GM23248 (cell line): ENCODE measurements around the gene ZCCHC2. TPM values are rescaled to one million over a fixed set of nuclear protein-coding genes. Genes with fewer than 3 reads are reported as not detected.
A peak's percentile ranks its signal among the peaks of the same experiment; 100 is the strongest.

Experiments
- DNase-seq: peaks from one replicate; pipeline ENCODE4 v3.0.0-alpha.2; 2015
- H2AFZ ChIP-seq: fragments of 200-600 bp; sonication (generic); 2 replicates; pipeline ENCODE4 v1.6.1; 2016; ENCODE audit warnings: antibody characterized with exemption
- H3F3A ChIP-seq: fragments of 200-600 bp; sonication (generic); 2 replicates; pipeline ENCODE4 v1.6.1; 2016; ENCODE audit warnings: mild to moderate bottlenecking, antibody characterized with exemption, mixed run types; ENCODE audit not compliant: insufficient read depth
- H3K27ac ChIP-seq: fragments of 200-600 bp; sonication (generic); 2 replicates; pipeline ENCODE4 v1.5.1; 2016; ENCODE audit warnings: mild to moderate bottlenecking
- H3K27me3 ChIP-seq: fragments of 200-600 bp; sonication (generic); replicated peaks from 2 replicates; pipeline ENCODE4 v1.6.1; 2016; ENCODE audit warnings: mild to moderate bottlenecking; ENCODE audit not compliant: insufficient read depth
- H3K36me3 ChIP-seq: fragments of 200-600 bp; sonication (generic); 2 replicates; pipeline ENCODE4 v1.6.1; 2016; ENCODE audit warnings: low read depth, mild to moderate bottlenecking
- H3K4me1 ChIP-seq: fragments of 200-600 bp; sonication (generic); 2 replicates; pipeline ENCODE4 v1.6.1; 2016; ENCODE audit warnings: mild to moderate bottlenecking; ENCODE audit not compliant: insufficient read depth
- H3K4me2 ChIP-seq: fragments of 200-600 bp; sonication (generic); one replicate; pipeline ENCODE4 v1.6.1; 2016; ENCODE audit warnings: mild to moderate bottlenecking; ENCODE audit not compliant: unreplicated experiment
- H3K4me3 ChIP-seq: fragments of 200-600 bp; sonication (generic); 2 replicates; pipeline ENCODE4 v1.5.1; 2016; ENCODE audit warnings: mild to moderate bottlenecking
- H3K79me2 ChIP-seq: fragments of 200-600 bp; sonication (generic); 2 replicates; pipeline ENCODE4 v1.6.1; 2016; ENCODE audit warnings: mild to moderate bottlenecking; ENCODE audit not compliant: insufficient read depth
- H3K9ac ChIP-seq: fragments of 200-600 bp; sonication (generic); 2 replicates; pipeline ENCODE4 v1.6.1; 2016; ENCODE audit warnings: mild to moderate bottlenecking
- H3K9me2 ChIP-seq: fragments of 200-600 bp; sonication (generic); 2 replicates; pipeline ENCODE4 v1.6.1; 2016; ENCODE audit warnings: mixed run types, mild to moderate bottlenecking, moderate library complexity; ENCODE audit not compliant: insufficient read depth
- H3K9me3 ChIP-seq: fragments of 200-600 bp; sonication (generic); one replicate; pipeline ENCODE4 v1.6.1; 2017; ENCODE audit warnings: low read depth
- H4K20me1 ChIP-seq: fragments of 200-600 bp; sonication (generic); 2 replicates; pipeline ENCODE4 v1.6.0; 2016; ENCODE audit not compliant: insufficient read depth
- EZH2 ChIP-seq: fragments of 200-600 bp; sonication (generic); IDR thresholded peaks from 2 replicates; pipeline ENCODE4 v1.6.1; 2018; ENCODE audit warnings: antibody characterized with exemption, mild to moderate bottlenecking; ENCODE audit not compliant: insufficient read depth, poor library complexity, severe bottlenecking
- EZH2phosphoT487 ChIP-seq: fragments of 200-600 bp; sonication (generic); IDR thresholded peaks from 2 replicates; pipeline ENCODE4 v1.6.1; 2018; ENCODE audit warnings: antibody characterized with exemption, moderate library complexity, mild to moderate bottlenecking, low read depth; ENCODE audit not compliant: insufficient read depth
- WGBS, 2 experiments: methylation state at CpG; one replicate each; pipeline ENCODE4 v1.1.6; 2015 to 2017; ENCODE audit warnings: low lambda C conversion rate in 2 of 2, low coverage in 1 of 2; ENCODE audit errors: missing lambda C conversion rate in 2 of 2; 5-methylcytosine and 5-hydroxymethylcytosine counted together
- in situ Hi-C: fragments of 300-500 bp; cut with MboI; formaldehyde crosslinking; loops from 2 replicates; pipeline ENCODE4 v1.15.0; 2020
- polyA plus RNA-seq: library from polyadenylated mRNA; unstranded; fragments of >200 nt; fragmentation: Nextera tagmentation; extraction: Ambion mirVana; gene quantifications from 2 replicates; pipeline ENCODE4 v1.2.1, GENCODE V29; 2016
- total RNA-seq: library from RNA; depleted of rRNA; stranded (reverse); fragments of >200 nt; shearing (Covaris generic); gene quantifications from 2 replicates; pipeline ENCODE4 v1.2.3, GENCODE V29; 2014

ZCCHC2 gene
- total and polyA plus RNA-seq, 2 experiments from 2014 or later: 0.81 to 1.7 TPM

- Histone ChIP-seq H2AFZ (no peak overlapping the region), H3K36me3 (no peaks in the 10 kb centered on the region), H3K27me3 (no peaks in the 10 kb centered on the region), H3K9me3 (no peaks in the 10 kb centered on the region), H3K79me2 (no peaks in the 10 kb centered on the region), H3K4me3 (no peak overlapping the region), H3F3A (peaks cover 12% of the 10 kb centered on the region), H4K20me1 (no peaks in the 10 kb centered on the region), H3K4me1 (peaks cover 14% of the 10 kb centered on the region), H3K9ac (no peak overlapping the region), H3K4me2 (no peak overlapping the region), H3K27ac (no peak overlapping the region), H3K9me2 (no peaks in the 10 kb centered on the region)
- no peak for DNase-seq
- WGBS, 2 experiments: 84 to 85% methylated on average over 9 of the region's 9 CpGs
- in situ Hi-C loops: no loop called here
- TF ChIP-seq EZH2phosphoT487 (no peak), EZH2 (no peak)
These were observed 91.7 kb downstream of the ZCCHC2 start for GRCh38 chr18:62614494-62614893.

GRCh38 chr18:62616331-62616805, 93.5 kb downstream of the ZCCHC2 start:
- 22 to 24% methylated on average over 18 of the region's 18 CpGs for WGBS, 2 experiments
- DNase-seq: peak; percentile 95
- H3F3A ChIP-seq: peaks cover 23% of the 10 kb centered on the region
- no peaks in the 10 kb centered on the region for H3K79me2 ChIP-seq
- no peaks in the 10 kb centered on the region for H3K9me2 ChIP-seq
- peaks cover 28% of the 10 kb centered on the region for H3K4me1 ChIP-seq
- peak overlapping the region; percentile 35 for H2AFZ ChIP-seq
- H3K9me3 ChIP-seq: no peaks in the 10 kb centered on the region
- peak overlapping the region; percentile 33; the same call in 1 of the 2 replicates for H3K9ac ChIP-seq
- no peak overlapping the region for H3K4me3 ChIP-seq
- H3K27me3 ChIP-seq: no peaks in the 10 kb centered on the region
- in situ Hi-C loops: no loop called here
- H4K20me1 ChIP-seq: no peaks in the 10 kb centered on the region
- H3K27ac ChIP-seq: peak overlapping the region; percentile 70
- H3K36me3 ChIP-seq: no peaks in the 10 kb centered on the region
- TF ChIP-seq EZH2phosphoT487: no peak
- no peak for TF ChIP-seq EZH2
- H3K4me2 ChIP-seq: peak overlapping the region; percentile 26

GRCh38 chr18:62617793-62618591, 95.2 kb downstream of the ZCCHC2 start:
- DNase-seq: no peak
- Histone ChIP-seq H3K9me2 (no peaks in the 10 kb centered on the region), H4K20me1 (no peaks in the 10 kb centered on the region), H3K4me3 (no peak overlapping the region), H3K9me3 (no peaks in the 10 kb centered on the region), H3K27ac (no peak overlapping the region), H3K4me1 (peaks cover 35% of the 10 kb centered on the region), H3K9ac (no peak overlapping the region), H3F3A (peaks cover 28% of the 10 kb centered on the region), H2AFZ (no peak overlapping the region), H3K79me2 (no peaks in the 10 kb centered on the region), H3K27me3 (no peaks in the 10 kb centered on the region), H3K4me2 (no peak overlapping the region), H3K36me3 (no peaks in the 10 kb centered on the region)
- 92% methylated on average over 8 of the region's 8 CpGs for WGBS, 2 experiments
- TF ChIP-seq EZH2phosphoT487: no peak
- no peak for TF ChIP-seq EZH2
- in situ Hi-C loops: no loop called here

GRCh38 chr18:62618735-62619134, 95.9 kb downstream of the ZCCHC2 start:
- H3F3A ChIP-seq: peaks cover 35% of the 10 kb centered on the region
- no peak overlapping the region for H3K4me2 ChIP-seq
- 95 to 100% methylated on average over 1 of the region's 1 CpG for WGBS, 2 experiments
- no peaks in the 10 kb centered on the region for H3K79me2 ChIP-seq
- TF ChIP-seq EZH2 (no peak), EZH2phosphoT487 (no peak)
- DNase-seq: no peak
- H3K27ac ChIP-seq: no peak overlapping the region
- in situ Hi-C loops: no loop called here
- H3K4me3 ChIP-seq: no peak overlapping the region
- no peaks in the 10 kb centered on the region for H3K36me3 ChIP-seq
- no peak overlapping the region for H2AFZ ChIP-seq
- H4K20me1 ChIP-seq: no peaks in the 10 kb centered on the region
- no peaks in the 10 kb centered on the region for H3K9me2 ChIP-seq
- H3K27me3 ChIP-seq: no peaks in the 10 kb centered on the region
- H3K4me1 ChIP-seq: peaks cover 35% of the 10 kb centered on the region
- H3K9me3 ChIP-seq: no peaks in the 10 kb centered on the region
- no peak overlapping the region for H3K9ac ChIP-seq

GRCh38 chr18:62621546-62621945, 98.7 kb downstream of the ZCCHC2 start:
- H3K27me3 ChIP-seq: no peaks in the 10 kb centered on the region
- peak; percentile 89 for DNase-seq
- no peaks in the 10 kb centered on the region for H3K9me2 ChIP-seq
- in situ Hi-C loops: no loop called here
- no peaks in the 10 kb centered on the region for H3K36me3 ChIP-seq
- no peaks in the 10 kb centered on the region for H3K9me3 ChIP-seq
- 7 to 13% methylated on average over 12 of the region's 12 CpGs for WGBS, 2 experiments
- H3K4me2 ChIP-seq: peak overlapping the region; percentile 40
- H3K9ac ChIP-seq: 0 out of 2 replicates have a peak overlapping the region, but pooled peaks have one; percentile 28
- no peaks in the 10 kb centered on the region for H4K20me1 ChIP-seq
- H3K27ac ChIP-seq: peak overlapping the region; percentile 82
- no peaks in the 10 kb centered on the region for H3K79me2 ChIP-seq
- H3F3A ChIP-seq: peaks cover 50% of the 10 kb centered on the region
- peaks cover 46% of the 10 kb centered on the region for H3K4me1 ChIP-seq
- H2AFZ ChIP-seq: peak overlapping the region; percentile 71
- TF ChIP-seq EZH2 (no peak), EZH2phosphoT487 (no peak)
- no peak overlapping the region for H3K4me3 ChIP-seq
